HG03457 (cell line): ENCODE results near the gene NEIL1.
A peak's percentile ranks its signal among the peaks of the same experiment; 100 is the strongest.

Experiments
- ATAC-seq: cut with Tn5 transposase; IDR thresholded peaks from one replicate; pipeline ENCODE4 v1.9.1; 2021; ENCODE audit warnings: moderate number of reproducible peaks; ENCODE audit not compliant: unreplicated experiment

Gene NEIL1

DNA sequence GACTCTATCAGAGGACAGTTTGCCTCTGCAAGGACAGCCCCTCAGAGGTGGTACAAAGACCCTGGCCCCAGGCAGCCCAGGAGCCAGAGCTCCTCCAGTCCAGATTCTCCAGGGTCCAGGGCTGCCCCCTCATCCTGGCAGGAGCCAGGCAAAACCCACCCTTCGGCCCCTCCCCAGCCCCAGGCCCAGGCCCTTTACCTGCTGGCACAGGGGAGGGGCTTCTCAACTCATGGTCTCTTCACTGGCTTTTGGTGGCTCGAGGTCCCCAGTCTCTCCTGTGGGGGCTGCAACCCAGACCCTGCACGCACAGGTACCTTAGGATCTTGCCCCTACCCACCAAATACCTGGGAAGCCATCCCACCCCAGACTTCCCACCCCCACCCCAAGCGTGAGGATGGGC lies 8.5 kb downstream of the NEIL1 start:
- no peak for ATAC-seq

DNA sequence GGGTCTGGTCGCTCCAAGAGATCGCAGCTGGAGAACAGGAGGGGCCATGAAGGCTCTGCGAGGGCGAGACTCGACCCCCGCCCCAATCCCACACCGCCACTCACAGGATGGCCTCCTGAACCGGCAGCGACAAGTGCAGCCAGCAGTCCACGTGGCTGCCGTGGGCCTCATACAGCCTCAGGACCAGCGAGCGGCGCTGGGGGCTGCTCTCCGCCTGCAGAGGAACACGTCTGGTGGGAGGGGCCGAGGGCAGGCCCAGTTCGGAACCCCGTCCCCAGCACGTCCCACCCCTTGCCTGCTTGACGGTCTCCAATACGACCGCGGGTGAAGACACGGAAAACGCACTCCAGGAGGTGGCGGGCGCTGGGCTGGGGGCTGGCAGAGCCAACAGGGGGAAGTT lies 9.2 kb downstream of the NEIL1 start:
- ATAC-seq: no peak

DNA sequence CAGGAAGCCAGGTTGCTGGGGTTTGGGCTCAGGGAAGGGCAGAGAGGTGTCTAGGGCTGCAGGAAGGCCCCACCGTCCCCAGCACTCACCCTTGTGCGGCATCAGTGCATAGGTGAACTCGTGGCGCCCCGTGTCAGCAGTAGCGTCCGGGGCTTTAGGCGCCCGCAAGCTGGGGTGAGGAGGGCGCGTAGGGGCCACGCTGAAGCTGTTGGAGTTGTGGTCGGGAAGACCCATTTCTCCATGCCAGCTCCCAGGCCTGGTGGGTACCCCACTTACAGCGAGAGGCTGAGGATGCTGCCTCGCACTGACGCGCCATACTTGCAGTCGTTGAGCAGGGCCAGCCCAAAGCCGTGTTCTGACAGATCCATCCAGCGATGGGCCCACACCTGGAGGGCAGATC lies 9.7 kb downstream of the NEIL1 start:
- ATAC-seq: no peak

DNA sequence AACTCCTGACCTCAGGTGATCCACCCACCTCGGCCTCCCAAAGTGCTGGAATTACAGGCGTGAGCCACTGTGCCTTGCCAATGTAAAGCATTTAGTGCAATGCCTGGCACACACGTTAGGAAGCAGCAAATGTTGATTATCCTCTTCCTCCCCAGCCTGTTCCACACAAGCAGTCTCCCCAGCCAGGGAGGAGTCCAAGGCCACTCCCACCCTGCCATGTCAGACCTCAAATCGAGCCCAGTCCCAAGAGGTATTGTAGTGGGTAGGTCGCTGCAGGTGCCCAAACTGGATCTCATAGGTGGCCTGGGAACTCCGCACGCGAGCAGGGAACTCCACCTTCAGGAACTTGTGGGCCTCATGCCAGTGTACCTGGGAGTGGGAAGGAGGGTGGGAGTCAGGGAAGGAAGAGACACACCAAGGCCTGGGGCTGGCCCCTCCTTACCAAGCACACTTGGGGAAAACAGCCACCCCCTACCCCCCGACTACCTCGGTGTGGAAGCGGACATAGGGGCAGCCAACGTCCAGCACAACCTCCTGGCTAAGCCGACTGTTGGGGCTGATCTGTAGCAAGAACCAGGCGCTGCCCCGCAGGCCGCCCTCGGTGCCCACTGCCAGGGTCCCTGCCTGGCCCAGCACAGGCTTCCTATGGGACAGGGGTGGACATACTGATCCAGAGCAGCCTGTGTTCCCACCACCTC lies 11.3 kb downstream of the NEIL1 start:
- no peak for ATAC-seq

DNA sequence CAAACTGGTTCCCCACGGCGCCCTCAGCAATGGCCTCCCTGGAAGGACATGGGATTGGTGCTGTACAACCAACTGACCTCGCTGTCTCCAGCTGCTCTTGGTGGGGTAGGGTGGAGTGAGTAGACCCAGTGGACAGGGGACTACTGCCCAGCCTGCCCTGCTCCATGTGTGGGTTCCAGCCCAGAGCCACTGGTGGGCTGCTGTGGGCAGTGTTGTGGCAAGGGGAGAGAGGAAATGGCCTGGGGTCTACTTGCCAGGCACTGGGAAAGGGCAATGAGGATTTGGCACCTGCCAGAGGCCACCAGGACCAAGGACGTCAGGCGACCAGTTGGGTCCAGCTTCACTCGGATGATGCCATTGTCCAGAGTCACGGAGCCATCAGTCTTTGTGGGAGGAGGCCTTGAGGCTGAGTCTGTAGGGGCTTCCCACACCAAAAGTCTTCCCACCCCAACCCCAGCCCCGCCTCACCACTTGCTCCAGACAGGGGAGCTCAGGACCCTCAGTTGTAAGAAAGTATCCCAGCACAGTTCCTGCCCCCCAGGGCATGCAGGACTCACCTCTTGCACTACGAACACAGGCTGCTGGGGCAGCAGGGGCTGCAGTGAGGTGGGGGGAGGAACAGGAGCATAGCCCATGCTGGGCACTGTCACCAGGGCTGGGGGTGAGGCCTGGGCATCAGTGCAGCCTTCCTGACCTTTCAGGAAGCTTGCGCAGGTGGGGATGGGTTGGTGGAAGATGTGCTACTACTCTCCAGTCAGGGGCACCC lies 12.1 kb downstream of the NEIL1 start:
- ATAC-seq: no peak

DNA sequence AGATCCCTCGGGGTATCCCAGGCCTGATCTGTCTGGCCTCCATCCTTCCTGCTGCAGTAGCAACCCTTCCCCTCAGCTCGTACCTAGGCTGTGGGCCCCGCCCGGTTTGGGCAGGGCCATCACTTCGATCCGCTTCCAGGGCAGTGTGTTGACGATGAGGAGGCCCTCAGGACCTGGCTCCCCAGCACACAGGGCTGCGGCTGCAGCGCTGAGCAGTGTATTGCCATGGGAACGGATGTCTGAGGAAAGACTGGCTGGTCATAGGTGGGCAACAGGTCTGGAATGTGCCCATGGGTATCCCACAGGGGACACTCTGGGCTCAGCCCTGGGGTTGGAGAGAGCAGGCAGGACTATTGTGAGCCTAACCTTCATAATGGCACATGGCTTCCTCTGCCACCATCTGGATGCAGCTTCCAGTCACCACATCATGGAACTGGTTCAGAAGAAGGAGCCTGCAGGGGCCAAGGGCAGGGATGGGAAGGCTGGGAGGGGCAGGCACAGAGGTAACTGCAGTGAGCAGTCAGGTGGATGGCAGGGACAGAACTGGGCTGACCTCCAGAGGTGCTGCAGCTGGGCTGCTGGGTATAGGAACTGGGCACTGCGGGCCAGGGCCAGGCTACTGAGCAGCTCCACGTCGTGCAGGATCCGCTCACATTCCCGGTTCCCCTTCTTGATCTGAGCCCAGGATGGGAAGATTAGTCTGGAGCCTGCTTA lies 12.9 kb downstream of the NEIL1 start:
- no peak for ATAC-seq

DNA sequence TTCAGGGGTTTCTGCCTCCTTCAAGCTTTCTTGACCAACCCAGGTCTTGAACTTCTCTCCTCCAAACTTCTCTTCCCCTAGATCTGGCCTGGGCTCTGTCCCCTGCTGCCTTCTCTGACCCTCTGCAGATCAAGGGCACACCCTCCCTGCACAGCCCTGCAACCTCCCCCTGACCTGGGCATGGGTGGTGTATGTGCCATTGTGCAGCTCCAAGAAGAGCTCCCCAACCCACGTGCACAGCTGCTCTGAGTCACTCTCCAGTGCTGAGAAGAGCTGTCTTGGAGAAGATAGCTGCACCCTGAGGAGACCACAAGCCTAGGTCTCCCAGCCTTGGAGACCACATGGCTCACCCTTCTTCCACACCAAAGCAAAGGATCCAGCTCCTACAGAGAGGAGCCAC lies 13.6 kb downstream of the NEIL1 start:
- no peak for ATAC-seq

DNA sequence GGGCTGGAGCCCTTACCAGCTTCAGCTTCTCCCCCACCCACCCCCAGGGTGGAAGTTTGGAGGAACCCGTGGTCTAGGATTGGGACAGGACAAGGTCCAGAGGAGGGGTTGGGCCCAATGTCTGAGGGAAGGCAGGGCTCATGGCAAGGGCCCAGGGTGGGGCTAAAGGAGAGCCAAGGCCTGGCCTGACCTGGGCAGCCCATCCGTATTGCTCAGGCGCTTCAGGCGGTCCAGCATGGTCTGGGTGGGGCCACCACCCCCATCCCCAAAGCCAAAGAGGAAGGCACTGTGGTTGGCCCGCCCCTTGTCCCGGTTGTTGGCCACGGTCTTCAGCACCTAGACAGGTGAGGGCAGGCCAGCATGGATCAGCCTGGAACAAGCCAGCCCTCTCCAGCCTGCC lies 14.0 kb downstream of the NEIL1 start:
- ATAC-seq: no peak

DNA sequence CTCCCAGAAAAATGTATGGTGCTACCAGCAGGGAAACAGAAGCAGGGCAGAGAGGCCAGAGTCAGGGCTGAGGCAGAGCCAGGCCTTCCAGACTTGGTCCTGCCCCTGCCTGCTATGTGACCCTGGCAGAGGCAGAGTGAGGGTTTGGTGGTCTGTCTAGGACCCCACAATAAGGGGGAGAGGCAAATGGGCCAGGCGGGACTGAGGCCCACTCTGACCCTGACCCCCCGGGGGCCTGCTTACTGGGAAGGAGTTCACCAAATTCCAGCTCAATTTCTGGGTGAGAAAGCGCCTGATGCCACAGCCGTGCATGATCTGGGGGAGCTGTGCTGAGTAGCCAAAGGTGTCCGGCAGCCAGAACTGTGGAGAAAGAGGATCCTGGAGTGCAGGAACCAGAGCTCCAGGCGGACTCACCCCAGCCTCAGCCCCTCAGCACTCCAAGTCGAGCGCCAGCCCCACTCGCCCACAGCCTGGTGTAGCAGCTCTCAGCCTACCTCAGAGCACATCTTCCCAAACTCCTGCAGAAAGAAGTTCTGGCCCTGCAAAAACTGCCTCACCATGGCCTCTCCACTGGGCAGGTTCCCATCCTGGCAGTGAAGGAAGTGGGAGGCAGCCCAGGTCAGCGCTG lies 14.6 kb downstream of the NEIL1 start:
- ATAC-seq: no peak

DNA sequence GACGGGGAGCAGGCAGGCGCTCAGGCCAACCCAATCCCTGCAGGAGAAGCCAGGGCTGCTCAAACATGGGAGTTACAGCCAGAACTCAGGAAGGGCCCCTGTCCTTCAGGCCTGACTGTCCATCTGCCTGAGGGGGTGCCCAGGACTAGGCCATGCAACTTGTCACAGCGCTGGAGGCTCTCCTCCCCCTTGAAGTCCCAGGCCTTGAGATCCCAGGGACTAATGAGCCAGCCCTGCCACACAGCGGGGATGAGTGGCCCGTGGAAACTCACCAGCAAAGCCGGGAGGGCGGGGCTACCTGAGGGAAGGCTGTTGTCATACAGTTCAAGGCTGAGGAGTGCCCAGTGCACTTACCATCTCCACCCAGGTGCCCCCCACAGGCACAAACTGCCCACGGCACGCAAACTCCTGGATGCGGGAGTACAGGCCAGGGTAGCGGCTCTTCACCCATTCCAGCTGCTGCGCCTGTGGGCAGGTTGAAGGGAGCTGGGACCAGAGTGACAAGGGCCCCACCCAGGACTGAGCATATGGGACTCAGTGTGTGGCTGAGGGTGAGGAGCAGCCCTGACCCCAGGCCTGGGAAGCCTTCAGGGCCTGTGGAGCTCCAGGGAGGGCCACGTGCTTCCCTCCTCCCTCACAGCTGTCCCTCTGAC lies 15.3 kb downstream of the NEIL1 start:
- no peak for ATAC-seq

DNA sequence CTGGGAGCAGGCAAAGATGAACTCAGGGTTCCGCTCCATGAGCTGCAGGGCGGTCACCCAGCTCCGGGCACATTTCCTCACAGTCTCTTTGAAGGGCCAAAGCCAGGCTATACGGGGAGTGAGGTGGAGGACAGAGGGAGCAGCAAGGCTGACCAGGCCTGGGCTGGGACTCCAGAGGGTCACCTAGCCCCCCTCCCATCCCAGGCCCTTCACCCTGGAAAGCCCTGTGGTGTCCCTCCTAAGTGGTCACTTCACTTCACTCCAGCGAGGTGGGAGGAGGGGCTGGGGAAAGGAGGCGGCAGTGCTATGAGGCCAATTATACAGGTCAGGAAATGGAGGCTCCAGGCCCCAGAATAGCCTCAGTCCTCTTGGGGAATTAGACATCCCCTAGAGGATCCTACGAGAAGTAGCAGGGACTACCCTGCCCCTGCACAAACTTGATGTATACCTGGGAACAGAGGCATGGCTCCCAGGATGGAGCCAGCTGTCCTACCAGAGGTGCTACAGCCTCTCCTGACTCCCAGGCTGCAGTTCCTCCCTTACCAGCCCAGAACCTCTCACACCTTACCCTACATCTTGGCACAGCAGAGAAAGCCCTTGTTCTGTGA lies 15.9 kb downstream of the NEIL1 start:
- no peak for ATAC-seq

DNA sequence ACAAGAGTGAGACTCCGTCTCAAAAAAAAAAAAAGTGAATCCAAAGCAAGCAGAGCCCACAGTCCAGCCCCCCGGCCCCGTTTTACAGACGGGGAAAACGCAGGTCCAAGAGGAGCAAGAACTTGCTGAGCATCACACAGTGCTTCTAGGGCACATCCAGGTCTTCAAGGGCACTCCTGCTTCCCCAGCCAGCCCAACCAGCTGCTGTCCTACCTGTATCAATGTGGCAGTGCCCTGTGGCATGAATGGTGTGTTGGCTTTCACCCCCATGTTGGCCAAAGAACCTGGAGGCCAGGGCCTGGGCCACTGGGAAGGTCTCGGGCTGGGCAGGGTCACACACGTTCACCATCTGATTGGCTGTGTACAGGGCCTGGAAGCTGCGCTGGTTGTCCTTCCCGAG lies 16.9 kb downstream of the NEIL1 start:
- ATAC-seq: no peak

DNA sequence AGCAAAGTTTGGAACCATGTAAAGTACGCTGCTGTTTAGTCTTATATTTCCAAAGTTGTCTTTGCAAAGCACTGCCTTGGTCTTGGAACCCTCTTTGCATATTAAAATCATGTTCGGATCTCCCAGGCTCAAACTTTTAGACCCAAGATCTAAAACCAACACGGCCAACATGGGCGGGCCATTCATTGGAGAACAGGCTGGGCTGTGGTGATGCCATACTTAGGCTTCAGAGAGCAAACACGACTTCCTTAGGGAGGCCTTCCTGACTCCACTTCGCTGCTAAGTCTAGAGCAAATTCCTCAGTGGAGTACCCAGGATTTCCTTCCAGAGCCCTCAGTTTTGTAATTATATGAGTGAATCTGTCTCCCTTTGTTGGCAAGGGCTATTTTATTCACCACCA lies 18.0 kb downstream of the NEIL1 start:
- no peak for ATAC-seq

DNA sequence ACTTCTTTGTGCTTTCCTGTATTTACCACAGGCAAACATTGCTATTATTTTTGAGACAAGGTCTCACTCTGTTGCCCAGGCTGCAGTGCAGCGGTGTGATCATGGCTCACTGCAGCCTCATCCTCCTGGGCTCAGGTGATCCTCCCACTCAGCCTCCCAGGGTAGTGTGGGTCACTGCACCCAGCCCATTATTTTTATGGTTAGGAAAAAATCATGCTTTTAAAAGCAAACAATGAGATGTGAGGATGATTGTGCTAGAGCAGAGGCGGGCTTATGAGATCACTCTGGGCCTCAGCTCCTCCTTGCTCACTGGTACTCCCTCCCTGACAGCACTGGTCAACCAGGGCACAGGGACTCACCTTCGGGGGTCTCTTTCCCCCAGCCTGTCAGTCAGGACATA lies 19.3 kb downstream of the NEIL1 start:
- no peak for ATAC-seq

DNA sequence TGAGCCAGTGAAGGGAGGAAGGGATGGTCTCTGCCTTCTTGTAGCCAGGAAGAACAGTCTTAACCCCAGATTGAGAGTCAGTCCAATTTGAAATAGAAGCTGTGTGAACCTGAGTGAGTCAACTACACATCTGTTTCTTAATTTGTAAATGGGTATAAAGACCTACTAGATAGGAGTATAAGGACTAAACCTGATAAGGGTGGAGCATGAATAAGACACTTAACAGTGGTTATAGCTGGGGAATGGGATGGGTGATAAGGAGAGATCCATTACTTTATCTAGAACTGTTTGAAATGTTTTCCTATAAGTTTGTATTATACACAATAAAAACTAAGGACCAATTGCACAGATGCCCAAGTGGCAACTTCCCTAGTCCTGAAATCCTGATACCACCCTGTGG lies 20.2 kb downstream of the NEIL1 start:
- ATAC-seq: no peak

DNA sequence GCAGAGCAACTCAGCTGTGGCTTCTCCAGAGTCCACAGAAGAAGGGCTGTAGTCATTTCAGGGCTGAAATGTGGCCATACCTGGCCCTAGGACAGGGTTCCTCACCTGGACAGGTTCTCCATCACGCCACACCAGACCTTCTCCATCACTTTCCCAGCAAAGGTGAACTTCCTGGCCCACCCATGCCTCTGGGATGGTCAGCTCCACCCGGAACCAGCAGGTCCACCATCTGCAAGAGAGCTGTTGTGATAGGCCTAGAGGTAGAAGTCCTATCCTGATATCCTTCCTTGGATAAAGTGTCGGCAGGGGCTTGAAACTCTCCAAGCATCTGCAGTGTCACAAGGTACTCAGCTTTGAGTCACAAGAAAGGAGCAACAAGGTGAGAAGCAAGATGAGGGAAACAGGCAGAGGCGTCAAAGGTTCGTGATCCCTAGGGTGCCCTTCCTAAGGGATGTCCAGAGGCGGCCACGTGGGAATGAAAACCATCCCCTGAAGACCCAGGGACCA lies 20.6 kb downstream of the NEIL1 start:
- ATAC-seq: no peak

DNA sequence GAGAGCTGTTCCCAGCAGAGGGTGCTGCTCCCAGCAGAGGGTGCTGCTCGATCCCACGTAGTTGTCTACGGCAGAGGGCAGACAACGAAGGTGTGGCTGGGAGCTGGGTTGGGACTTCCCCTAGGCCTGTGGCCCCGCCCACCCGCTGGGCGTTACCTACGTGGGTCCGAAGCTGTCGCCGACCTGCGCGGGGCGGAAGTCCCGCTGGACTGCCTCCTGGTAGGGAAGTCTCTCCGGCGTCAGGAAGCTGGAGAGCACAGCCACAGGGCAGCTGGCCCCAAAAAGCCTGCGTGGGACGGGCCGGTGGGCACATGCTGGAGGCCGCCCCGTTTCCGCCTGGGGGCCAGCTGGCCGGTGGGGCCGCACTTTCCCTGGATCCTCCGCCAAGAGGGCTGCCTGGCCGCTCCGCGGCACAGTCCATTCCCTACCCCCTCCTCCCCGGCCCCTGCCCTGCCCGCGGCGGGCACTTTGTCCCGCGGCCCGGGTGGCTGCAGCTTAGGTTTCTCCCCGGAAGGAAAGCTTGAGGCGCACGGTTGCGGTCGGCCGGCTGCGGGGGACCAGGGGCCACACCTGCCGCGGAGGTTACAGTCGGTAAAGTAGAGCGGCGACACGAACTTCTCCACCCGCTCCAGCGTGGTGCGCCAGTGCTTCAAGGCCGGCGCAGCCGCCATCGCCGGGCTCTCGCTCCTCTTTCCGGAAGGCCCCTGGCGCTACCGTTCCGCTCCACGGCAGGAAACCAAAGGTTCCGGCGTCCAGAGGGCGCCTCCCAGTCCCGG lies 21.3 kb downstream of the NEIL1 start, which contains the start of gene MAN2C1:
Gene MAN2C1, minus strand, starts transcription at position 695 of the 776 bp plus-strand sequence. Its CDS starts 24 bp downstream, at position 671.
- peak; percentile 68 for ATAC-seq

DNA sequence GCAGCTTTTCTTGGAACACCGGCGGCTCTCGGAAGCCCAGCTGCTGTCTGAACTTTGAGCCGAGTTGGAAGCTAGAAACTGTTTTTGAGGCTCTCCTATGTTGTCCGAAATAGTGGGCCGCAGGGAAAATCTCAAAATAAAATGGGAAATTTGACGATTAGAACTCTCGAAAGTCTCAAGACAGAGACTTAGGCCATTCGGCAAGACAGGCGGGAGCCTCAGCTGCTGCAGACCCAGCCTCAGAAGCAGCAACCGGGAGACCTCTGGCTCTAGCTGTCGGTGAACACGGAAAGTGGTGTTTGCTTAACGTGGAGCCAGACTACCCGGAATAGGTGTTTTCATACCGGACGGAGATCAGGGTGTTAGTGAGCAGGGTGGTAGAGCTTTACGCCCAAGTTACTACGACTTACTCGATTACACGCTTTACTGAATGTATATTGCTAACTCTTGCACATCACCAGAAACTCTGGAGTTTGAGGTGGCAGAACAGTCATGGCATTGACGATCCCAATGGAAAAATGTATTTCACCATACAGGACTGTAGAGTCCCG lies 21.9 kb downstream of the NEIL1 start:
- no peak for ATAC-seq

DNA sequence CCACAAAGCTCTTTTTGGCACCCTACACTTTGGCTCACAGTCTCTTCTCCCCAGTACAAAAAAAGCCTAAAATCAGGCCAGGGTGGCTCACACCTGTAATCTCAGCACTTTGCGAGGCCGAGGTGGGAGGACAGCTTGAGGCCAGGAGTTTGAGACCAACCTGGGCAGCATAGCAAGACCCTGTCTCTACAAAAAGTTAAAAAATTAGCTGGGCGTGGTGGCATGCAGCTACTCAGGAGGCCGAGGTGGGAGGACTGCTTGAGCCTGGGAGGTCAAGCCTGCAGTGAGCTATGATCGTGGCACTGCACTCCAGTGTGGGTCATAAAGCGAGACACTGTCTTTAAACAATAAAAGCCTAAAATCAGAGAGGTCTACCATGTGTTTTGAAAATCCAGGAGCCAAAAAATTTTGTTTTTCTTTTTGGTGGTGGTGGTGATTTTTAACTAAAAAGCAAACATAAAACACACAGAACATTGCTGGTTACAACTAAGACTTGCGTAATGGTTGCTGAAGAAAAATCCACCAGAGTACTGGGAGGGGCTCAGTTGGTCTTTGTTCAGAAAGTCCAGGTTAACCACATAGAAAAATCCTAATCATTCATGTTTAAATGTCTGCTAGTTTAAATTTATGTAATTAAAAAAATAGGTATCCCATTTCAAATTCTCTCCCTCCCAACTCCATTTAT lies 23.2 kb downstream of the NEIL1 start:
- no peak for ATAC-seq
